HEK293 (cell line): Measurements from ENCODE around the gene STX16.
A peak's percentile ranks its signal among the peaks of the same experiment; 100 is the strongest.

Experiments
- CTCF ChIA-PET: fragments of 350-600 bp; formaldehyde crosslinking; extraction: SDS; loops from one replicate; lab custom pipeline; 2021; ENCODE audit warnings: antibody characterized with exemption; lab: Yijun Ruan, JAX
- POLR2A ChIA-PET: fragments of 300-600 bp; formaldehyde crosslinking; extraction: SDS; loops from one replicate; lab custom pipeline; 2020; ENCODE audit warnings: antibody characterized with exemption, inconsistent platforms; lab: Yijun Ruan, JAX
- H3K27ac ChIP-seq: fragments of 200-500 bp; sonication (Bioruptor generic); 2 replicates; pipeline ENCODE4 v1.5.1; 2014; ENCODE audit warnings: low read depth, low read length, control low read depth, inconsistent platforms; ENCODE audit errors: extremely low read depth
- H3K36me3 ChIP-seq, 2 experiments: fragments of 200-500 bp in 1 of 2; sonication (Bioruptor generic) in 1 of 2; 1 replicate in 1 of 2; 2 replicates in 1 of 2; pipeline ENCODE4 v1.5.1; 2014 to 2017; ENCODE audit warnings: inconsistent platforms in 2 of 2, low read length in 2 of 2; ENCODE audit not compliant: control insufficient read depth in 2 of 2, insufficient read depth in 1 of 2
- H3K4me1 ChIP-seq: fragments of 200-500 bp; sonication (Bioruptor generic); 2 replicates; pipeline ENCODE4 v1.5.1; 2014; ENCODE audit warnings: mild to moderate bottlenecking, low read length, inconsistent platforms; ENCODE audit not compliant: control insufficient read depth, insufficient read depth
- H3K4me3 ChIP-seq: 2 replicates; pipeline ENCODE4 v1.5.1; 2011; ENCODE audit warnings: low read depth, mild to moderate bottlenecking, control low read depth, low read length, moderate library complexity
- H3K9me3 ChIP-seq: fragments of 200-500 bp; sonication (Bioruptor generic); 2 replicates; pipeline ENCODE4 v1.5.1; 2014; ENCODE audit warnings: low read depth, low read length, inconsistent platforms; ENCODE audit not compliant: control insufficient read depth, insufficient read depth
- GLIS1 ChIP-seq: fragments of 450-650 bp; formaldehyde crosslinking; IDR thresholded peaks from 2 replicates; pipeline ENCODE4 v1.5.1; 2016; ENCODE audit warnings: missing biosample characterization, missing genetic modification characterization
- IKZF3 ChIP-seq: fragments of 450-650 bp; IDR thresholded peaks from 2 replicates; pipeline ENCODE4 v1.5.0; 2018; ENCODE audit warnings: missing biosample characterization, mild to moderate bottlenecking, missing genetic modification characterization, moderate library complexity
- PRDM1 ChIP-seq: fragments of 450-650 bp; formaldehyde crosslinking; IDR thresholded peaks from 2 replicates; pipeline ENCODE4; 2016; ENCODE audit warnings: missing biosample characterization, missing genetic modification characterization
- SETDB1 ChIP-seq: IDR thresholded peaks from one replicate; pipeline ENCODE4 v1.6.1; 2017; ENCODE audit warnings: mild to moderate bottlenecking, low read length, moderate library complexity, mixed read lengths; ENCODE audit not compliant: insufficient read length
- TRIM28 ChIP-seq: IDR thresholded peaks from 2 replicates; pipeline ENCODE4 v1.6.1; 2011; ENCODE audit warnings: low read length, control low read depth, borderline replicate concordance
- ZBTB20 ChIP-seq: fragments of 450-650 bp; formaldehyde crosslinking; IDR thresholded peaks from 2 replicates; pipeline ENCODE4 v1.5.1; 2016; ENCODE audit warnings: missing biosample characterization, missing genetic modification characterization
- ZBTB7A ChIP-seq: fragments of 450-650 bp; formaldehyde crosslinking; IDR thresholded peaks from 2 replicates; pipeline ENCODE4 v1.5.1; 2016; ENCODE audit warnings: low read depth, missing biosample characterization, missing genetic modification characterization
- ZNF354C ChIP-seq: fragments of 450-650 bp; formaldehyde crosslinking; IDR thresholded peaks from 2 replicates; pipeline ENCODE4 v1.5.1; 2016; ENCODE audit warnings: missing biosample characterization, missing genetic modification characterization, low read depth, borderline replicate concordance
- ZNF391 ChIP-seq: fragments of 450-650 bp; formaldehyde crosslinking; IDR thresholded peaks from 2 replicates; pipeline ENCODE4 v1.5.1; 2016; ENCODE audit warnings: low read depth, missing biosample characterization, missing genetic modification characterization, borderline replicate concordance
- ZNF510 ChIP-seq: fragments of 450-650 bp; formaldehyde crosslinking; IDR thresholded peaks from 2 replicates; pipeline ENCODE4 v1.5.1; 2018; ENCODE audit warnings: mild to moderate bottlenecking, missing genetic modification characterization, missing biosample characterization; ENCODE audit not compliant: insufficient replicate concordance
- ZNF621 ChIP-seq: fragments of 450-650 bp; formaldehyde crosslinking; IDR thresholded peaks from 2 replicates; pipeline ENCODE4 v1.5.1; 2017; ENCODE audit warnings: missing biosample characterization, missing genetic modification characterization
- ZNF623 ChIP-seq: fragments of 450-650 bp; formaldehyde crosslinking; IDR thresholded peaks from 2 replicates; pipeline ENCODE4 v1.5.1; 2016; ENCODE audit warnings: missing biosample characterization, missing genetic modification characterization
- ZNF626 ChIP-seq: fragments of 450-650 bp; sonication (Bioruptor Pico); formaldehyde crosslinking; IDR thresholded peaks from 2 replicates; pipeline ENCODE4 v1.5.1; 2018; ENCODE audit warnings: missing biosample characterization, missing genetic modification characterization, inconsistent platforms
- ZNF707 ChIP-seq: fragments of 450-650 bp; formaldehyde crosslinking; IDR thresholded peaks from 2 replicates; pipeline ENCODE4 v1.5.1; 2016; ENCODE audit warnings: missing biosample characterization, missing genetic modification characterization
- ZNF747 ChIP-seq: fragments of 450-650 bp; formaldehyde crosslinking; IDR thresholded peaks from 2 replicates; pipeline ENCODE4 v1.5.1; 2016; ENCODE audit warnings: missing biosample characterization, missing genetic modification characterization
- ZNF785 ChIP-seq: fragments of 450-650 bp; formaldehyde crosslinking; IDR thresholded peaks from 2 replicates; pipeline ENCODE4 v1.5.1; 2016; ENCODE audit warnings: missing biosample characterization, missing genetic modification characterization
- ZSCAN30 ChIP-seq: fragments of 450-650 bp; IDR thresholded peaks from 2 replicates; pipeline ENCODE4 v1.5.1; 2018; ENCODE audit warnings: missing biosample characterization, mild to moderate bottlenecking, missing genetic modification characterization, moderate library complexity
- TF ChIP-seq, protein P1 (sequence below): fragments of 450-650 bp; formaldehyde crosslinking; IDR thresholded peaks from 2 replicates; pipeline ENCODE4; 2016; ENCODE audit warnings: missing biosample characterization, missing genetic modification characterization
- TF ChIP-seq, protein P2 (sequence below): fragments of 450-650 bp; formaldehyde crosslinking; IDR thresholded peaks from 2 replicates; pipeline ENCODE4 v1.5.1; 2016; ENCODE audit warnings: missing biosample characterization, missing genetic modification characterization
- TF ChIP-seq, protein P3 (sequence below): fragments of 450-650 bp; formaldehyde crosslinking; optimal IDR thresholded peaks from 2 replicates; pipeline ENCODE3; 2016; ENCODE audit warnings: missing biosample characterization, mild to moderate bottlenecking, missing genetic modification characterization
- TF ChIP-seq, protein P4 (sequence below): fragments of 450-650 bp; formaldehyde crosslinking; IDR thresholded peaks from 2 replicates; pipeline ENCODE4 v1.5.1; 2016; ENCODE audit warnings: missing biosample characterization, missing genetic modification characterization
- TF ChIP-seq, protein P5 (sequence below): fragments of 450-650 bp; formaldehyde crosslinking; IDR thresholded peaks from 2 replicates; pipeline ENCODE4 v1.5.1; 2016; ENCODE audit warnings: missing biosample characterization, missing genetic modification characterization

Gene STX16

DNA sequence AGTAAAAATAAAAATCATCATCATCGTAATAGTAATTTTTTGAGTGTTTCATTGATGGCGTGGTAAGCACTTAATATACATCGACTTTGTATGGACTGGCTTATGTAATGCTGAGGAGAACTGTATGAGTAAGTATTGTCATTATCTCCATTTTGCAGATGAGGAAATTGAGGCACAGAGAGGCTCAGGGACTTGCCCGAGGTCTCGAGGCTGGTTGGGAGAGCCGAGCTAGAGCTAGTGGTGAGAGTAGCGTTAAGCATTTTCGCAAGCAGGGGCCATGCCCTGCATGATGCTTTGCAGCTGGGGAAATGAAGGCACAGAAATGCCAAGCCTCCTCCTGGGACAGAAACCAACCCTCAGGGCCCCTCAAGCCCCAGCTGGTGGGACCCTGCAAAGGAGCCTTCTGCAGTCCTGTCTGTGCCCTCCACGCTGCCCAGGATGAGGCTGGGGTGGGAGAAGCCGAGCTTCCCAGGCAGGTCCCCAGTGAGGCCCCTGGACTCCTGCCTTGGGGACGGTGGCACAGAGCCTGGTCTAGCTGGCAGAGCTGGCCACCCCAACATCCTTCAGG lies 31.1 kb upstream of the STX16 start (continued):
- no peak for TF ChIP-seq ZNF623 (tag by site-specific recombination)

DNA sequence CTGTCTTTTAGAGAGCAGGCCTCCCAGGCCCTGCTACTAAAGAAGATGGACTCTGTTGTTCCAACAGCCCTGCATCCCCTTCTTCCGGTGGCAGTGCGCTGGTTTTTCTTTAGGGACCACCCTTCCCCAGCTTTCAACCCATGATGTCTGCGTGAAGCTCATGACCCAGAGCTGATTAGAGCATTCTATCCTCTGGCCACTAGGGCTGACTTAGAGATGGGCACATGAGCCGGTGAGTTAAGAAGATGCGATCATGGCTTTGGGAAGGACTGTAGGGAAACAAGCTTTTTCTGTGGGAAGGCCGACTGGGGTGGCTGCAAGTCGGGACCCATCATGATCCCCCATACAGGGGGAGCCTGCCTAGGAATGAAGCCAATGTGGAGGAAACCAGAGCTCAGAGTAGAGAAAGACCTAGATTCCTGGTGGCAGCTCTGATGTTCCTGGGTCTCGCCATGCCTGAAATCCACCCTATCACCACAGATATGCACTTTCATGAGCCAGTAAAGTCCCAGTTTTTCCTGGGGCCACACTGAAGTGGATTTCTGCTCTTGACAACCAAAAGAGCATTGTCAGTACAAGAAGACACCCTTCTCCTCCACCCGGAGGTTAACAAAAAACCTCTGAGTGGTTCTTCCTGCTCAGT lies 29.1 kb upstream of the STX16 start:
- H3K9me3 ChIP-seq = no peaks in the 10 kb centered on the region
- no peaks in the 10 kb centered on the region for H3K36me3 ChIP-seq
- ChIA-PET POLR2A (interaction anchor here (0.6 kb wide), 1 partner anchor 1445 kb away, joined by 3 read pairs; no protein-coding TSS in a partner anchor), CTCF (interaction anchor here (0.6 to 1.1 kb wide), 5 partner anchors 26 to 517 kb away, joined by 3 to 7 read pairs (median 4); no protein-coding TSS in a partner anchor)
- H3K4me3 ChIP-seq = no peak overlapping the region
- TF ChIP-seq IKZF3 (tag by site-specific recombination) (no peak), PRDM1 (tag by site-specific recombination) (no peak)
- H3K4me1 ChIP-seq = no peaks in the 10 kb centered on the region
- no peak overlapping the region for H3K27ac ChIP-seq

DNA sequence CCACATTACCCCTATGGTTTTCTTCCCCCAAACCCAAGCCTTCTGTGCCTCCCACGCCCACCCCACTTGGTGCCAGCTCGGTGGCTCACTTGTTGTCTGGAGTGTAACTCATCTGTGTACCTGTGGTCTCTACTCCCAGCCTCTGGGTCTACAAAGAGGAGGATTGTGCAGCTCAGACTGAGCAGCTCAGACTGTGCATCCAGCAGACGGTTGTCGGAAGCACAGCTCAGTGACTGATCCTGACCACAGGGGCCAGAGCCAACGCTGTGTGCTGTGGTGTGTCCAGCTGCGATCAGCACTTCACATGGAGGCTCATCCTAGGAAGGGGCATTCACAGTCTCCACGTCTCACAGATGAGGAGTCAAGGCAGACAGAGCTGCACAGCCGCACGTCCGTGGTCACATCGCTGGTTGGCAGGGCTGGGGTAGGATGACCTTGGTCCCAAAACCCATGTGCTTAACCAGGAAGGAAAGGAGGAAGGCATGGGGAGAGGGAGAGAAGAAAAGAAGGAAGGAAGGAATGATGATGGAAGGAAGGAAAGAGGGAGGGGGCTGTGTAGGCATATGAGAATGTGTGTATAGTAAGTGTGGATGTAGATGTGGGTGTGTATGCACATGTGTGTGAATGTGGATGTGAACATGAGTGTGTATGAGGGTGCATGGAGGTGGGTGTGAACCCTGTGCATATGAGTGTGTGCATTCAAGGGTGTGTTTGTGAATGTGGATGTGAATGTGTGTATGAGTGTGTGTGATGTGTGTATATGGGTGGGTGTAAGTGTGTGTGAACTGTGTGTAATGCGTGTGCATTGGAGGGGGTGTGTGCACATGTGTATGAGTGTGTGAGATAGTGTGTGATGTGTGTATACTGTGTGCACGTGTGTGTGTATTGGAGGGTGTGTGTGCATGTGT lies 28.2 kb upstream of the STX16 start:
- ChIA-PET POLR2A (interaction anchor here (0.6 to 2.2 kb wide), 2 partner anchors 28 to 1446 kb away, joined by 3 to 7 read pairs; partner anchors contain the start of gene STX16), CTCF (interaction anchor here (0.7 kb wide), 1 partner anchor 109 kb away, joined by 7 read pairs; no protein-coding TSS in a partner anchor)
- H3K4me3 ChIP-seq = no peak overlapping the region
- H3K36me3 ChIP-seq = no peaks in the 10 kb centered on the region
- no peak overlapping the region for H3K27ac ChIP-seq
- no peaks in the 10 kb centered on the region for H3K4me1 ChIP-seq
- no peaks in the 10 kb centered on the region for H3K9me3 ChIP-seq
- TF ChIP-seq, protein P1, sequence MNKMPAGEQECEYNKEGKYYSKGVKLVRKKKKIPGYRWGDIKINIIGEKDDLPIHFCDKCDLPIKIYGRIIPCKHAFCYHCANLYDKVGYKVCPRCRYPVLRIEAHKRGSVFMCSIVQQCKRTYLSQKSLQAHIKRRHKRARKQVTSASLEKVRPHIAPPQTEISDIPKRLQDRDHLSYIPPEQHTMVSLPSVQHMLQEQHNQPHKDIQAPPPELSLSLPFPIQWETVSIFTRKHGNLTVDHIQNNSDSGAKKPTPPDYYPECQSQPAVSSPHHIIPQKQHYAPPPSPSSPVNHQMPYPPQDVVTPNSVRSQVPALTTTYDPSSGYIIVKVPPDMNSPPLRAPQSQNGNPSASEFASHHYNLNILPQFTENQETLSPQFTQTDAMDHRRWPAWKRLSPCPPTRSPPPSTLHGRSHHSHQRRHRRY (tag by site-specific recombination) = no peak
- TF ChIP-seq ZBTB7A (tag by site-specific recombination) = no peak
- TF ChIP-seq, protein P2, sequence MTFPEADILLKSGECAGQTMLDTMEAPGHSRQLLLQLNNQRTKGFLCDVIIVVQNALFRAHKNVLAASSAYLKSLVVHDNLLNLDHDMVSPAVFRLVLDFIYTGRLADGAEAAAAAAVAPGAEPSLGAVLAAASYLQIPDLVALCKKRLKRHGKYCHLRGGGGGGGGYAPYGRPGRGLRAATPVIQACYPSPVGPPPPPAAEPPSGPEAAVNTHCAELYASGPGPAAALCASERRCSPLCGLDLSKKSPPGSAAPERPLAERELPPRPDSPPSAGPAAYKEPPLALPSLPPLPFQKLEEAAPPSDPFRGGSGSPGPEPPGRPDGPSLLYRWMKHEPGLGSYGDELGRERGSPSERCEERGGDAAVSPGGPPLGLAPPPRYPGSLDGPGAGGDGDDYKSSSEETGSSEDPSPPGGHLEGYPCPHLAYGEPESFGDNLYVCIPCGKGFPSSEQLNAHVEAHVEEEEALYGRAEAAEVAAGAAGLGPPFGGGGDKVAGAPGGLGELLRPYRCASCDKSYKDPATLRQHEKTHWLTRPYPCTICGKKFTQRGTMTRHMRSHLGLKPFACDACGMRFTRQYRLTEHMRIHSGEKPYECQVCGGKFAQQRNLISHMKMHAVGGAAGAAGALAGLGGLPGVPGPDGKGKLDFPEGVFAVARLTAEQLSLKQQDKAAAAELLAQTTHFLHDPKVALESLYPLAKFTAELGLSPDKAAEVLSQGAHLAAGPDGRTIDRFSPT (tag by site-specific recombination) = no peak
- no peak for TF ChIP-seq ZNF626 (tag by site-specific recombination)
- TF ChIP-seq, protein P3, sequence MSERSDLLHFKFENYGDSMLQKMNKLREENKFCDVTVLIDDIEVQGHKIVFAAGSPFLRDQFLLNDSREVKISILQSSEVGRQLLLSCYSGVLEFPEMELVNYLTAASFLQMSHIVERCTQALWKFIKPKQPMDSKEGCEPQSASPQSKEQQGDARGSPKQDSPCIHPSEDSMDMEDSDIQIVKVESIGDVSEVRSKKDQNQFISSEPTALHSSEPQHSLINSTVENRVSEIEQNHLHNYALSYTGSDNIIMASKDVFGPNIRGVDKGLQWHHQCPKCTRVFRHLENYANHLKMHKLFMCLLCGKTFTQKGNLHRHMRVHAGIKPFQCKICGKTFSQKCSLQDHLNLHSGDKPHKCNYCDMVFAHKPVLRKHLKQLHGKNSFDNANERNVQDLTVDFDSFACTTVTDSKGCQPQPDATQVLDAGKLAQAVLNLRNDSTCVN (tag by site-specific recombination) = peak; percentile 19
- TF ChIP-seq, protein P4, sequence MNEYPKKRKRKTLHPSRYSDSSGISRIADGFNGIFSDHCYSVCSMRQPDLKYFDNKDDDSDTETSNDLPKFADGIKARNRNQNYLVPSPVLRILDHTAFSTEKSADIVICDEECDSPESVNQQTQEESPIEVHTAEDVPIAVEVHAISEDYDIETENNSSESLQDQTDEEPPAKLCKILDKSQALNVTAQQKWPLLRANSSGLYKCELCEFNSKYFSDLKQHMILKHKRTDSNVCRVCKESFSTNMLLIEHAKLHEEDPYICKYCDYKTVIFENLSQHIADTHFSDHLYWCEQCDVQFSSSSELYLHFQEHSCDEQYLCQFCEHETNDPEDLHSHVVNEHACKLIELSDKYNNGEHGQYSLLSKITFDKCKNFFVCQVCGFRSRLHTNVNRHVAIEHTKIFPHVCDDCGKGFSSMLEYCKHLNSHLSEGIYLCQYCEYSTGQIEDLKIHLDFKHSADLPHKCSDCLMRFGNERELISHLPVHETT (tag by site-specific recombination) = no peak
- no peak for TF ChIP-seq ZNF747 (tag by site-specific recombination)
- TF ChIP-seq, protein P5, sequence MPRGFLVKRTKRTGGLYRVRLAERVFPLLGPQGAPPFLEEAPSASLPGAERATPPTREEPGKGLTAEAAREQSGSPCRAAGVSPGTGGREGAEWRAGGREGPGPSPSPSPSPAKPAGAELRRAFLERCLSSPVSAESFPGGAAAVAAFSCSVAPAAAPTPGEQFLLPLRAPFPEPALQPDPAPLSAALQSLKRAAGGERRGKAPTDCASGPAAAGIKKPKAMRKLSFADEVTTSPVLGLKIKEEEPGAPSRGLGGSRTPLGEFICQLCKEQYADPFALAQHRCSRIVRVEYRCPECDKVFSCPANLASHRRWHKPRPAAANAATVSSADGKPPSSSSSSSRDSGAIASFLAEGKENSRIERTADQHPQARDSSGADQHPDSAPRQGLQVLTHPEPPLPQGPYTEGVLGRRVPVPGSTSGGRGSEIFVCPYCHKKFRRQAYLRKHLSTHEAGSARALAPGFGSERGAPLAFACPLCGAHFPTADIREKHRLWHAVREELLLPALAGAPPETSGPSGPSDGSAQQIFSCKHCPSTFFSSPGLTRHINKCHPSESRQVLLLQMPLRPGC (tag by site-specific recombination) = 0 out of 2 replicates have a peak, but pooled peaks have one; percentile 14
- TF ChIP-seq ZNF510 (tag by site-specific recombination) = no peak
- TF ChIP-seq ZBTB20 (tag by site-specific recombination) = 0 out of 2 replicates have a peak, but pooled peaks have one; percentile 2
- no peak for TF ChIP-seq ZSCAN30
- TF ChIP-seq SETDB1 = peak; percentile 85
- TF ChIP-seq ZNF354C = no peak
- TF ChIP-seq ZNF785 (tag by site-specific recombination) = no peak
- no peak for TF ChIP-seq GLIS1 (tag by site-specific recombination)
- peak; percentile 98; the same call in 1 of the 2 replicates for TF ChIP-seq TRIM28
- TF ChIP-seq ZNF391 (tag by site-specific recombination) = no peak
- TF ChIP-seq ZNF707 (tag by site-specific recombination) = 0 out of 2 replicates have a peak, but pooled peaks have one; percentile 6
- no peak for TF ChIP-seq ZNF621 (tag by site-specific recombination)
